ENCODE data around the gene LRRC17. TPM values are rescaled to one million over a fixed set of nuclear protein-coding genes. Genes with fewer than 3 reads are reported as not detected.

LRRC17 gene
- total and polyA plus RNA-seq, 9 of the 15 experiments (the other 6 are each of a cell fraction or from before 2014, with no cell fraction given), result 0.03 to 0.18 (median 0.12) TPM; not detected in 5

- Histone ChIP-seq H3K4me2 (ENCODE audit: insufficient read depth, low read length) (no peak overlapping the region), H3K79me2 (ENCODE audit: control insufficient read depth, insufficient read depth, low read length) (no peaks in the 10 kb centered on the region), H3K9me3 (replicated peaks; ENCODE audit: control insufficient read depth, insufficient read depth, low read depth, low read length) (no peaks in the 10 kb centered on the region), H3K27ac (ENCODE audit: extremely low read depth, low read depth, low read length) (no peak overlapping the region), H3K4me1 (replicated peaks in 1 of 2; ENCODE audit: control insufficient read depth in 2 of 2, insufficient read depth in 2 of 2, low read length in 2 of 2) (peaks cover 0 to 2% of the 10 kb centered on the region in 2 experiments; a peak in 2 of 5 replicates), H3K4me3 (no peak overlapping the region), H3K9me1 (ENCODE audit: control insufficient read depth, insufficient read depth, low read length) (no peaks in the 10 kb centered on the region), H3K9ac (ENCODE audit: insufficient read depth in 1 of 2, low read depth in 2 of 2, low read length in 2 of 2) (no peak overlapping the region), H4K20me1 (replicated peaks; ENCODE audit: control insufficient read depth, insufficient read depth, low read length) (no peaks in the 10 kb centered on the region), H3K27me3 (ENCODE audit: control insufficient read depth in 2 of 2, insufficient read depth in 2 of 2, low read length in 2 of 2) (no peaks in the 10 kb centered on the region), H2AFZ (ENCODE audit: low read depth, low read length) (no peak overlapping the region), H3K36me3 (ENCODE audit: control insufficient read depth, insufficient read depth, low read length) (peaks cover 25% of the 10 kb centered on the region; the same call in 2 of the 3 replicates)
- TF ChIP-seq NCOR1 (IDR thresholded peaks at IDR 0.05) (no peak), KHSRP (IDR thresholded peaks at IDR 0.05) (no peak), PCBP2 (IDR thresholded peaks at IDR 0.05; ENCODE audit: low read depth, low read length, poor library complexity, severe bottlenecking) (no peak), CC2D1A (IDR thresholded peaks at IDR 0.05) (no peak), RAD21 (CRISPR knock-in tag; conservative IDR thresholded peaks at IDR 0.05 in 1 of 2, IDR thresholded peaks at IDR 0.05 in 1 of 2) (no peak), DACH1 (IDR thresholded peaks at IDR 0.05; ENCODE audit: partially characterized antibody) (no peak), PREB (CRISPR knock-in tag; IDR thresholded peaks at IDR 0.05) (no peak), TBP (optimal IDR thresholded peaks at IDR 0.05; ENCODE audit: low read depth, low read length) (no peak)
- DNase-seq (ENCODE audit: extremely low read depth in 1 of 4, low spot score in 3 of 4), result no peak
- ChIA-PET POLR2A (no interaction called here), CTCF (ENCODE audit: low intra/inter-chr PET ratio) (no interaction called here)
- WGBS (ENCODE audit: insufficient coverage, low coverage, missing lambda C conversion rate), result 85% methylated on average over 5 of the region's 5 CpGs
- no peak for FAIRE-seq
- no TSS peak for BruUV-seq (replicated peaks)
- ATAC-seq, result no peak
- intact Hi-C loops (cut with micrococcal nuclease), result no loop called here
- in situ Hi-C loops (cut with MboI), result no loop called here
These were observed 14.8 kb upstream of the LRRC17 start for GRCh38 chr7:102897856-102898531.
